WTC11 (cell line): Measurements from ENCODE around the gene ACSS3.

ENCODE experiments used
- CTCF ChIP-seq: fragments of 200-600 bp; IDR thresholded peaks from 2 replicates; pipeline ENCODE4 v1.8.0; 2022; ENCODE audit warnings: antibody characterized with exemption
- ELF4 ChIP-seq: sonication (generic); formaldehyde crosslinking; IDR thresholded peaks from 2 replicates; pipeline ENCODE4 v1.8.1; 2022; ENCODE audit warnings: low read depth, mild to moderate bottlenecking, moderate library complexity, missing genetic modification reagents
- GABPB1 ChIP-seq: sonication (generic); formaldehyde crosslinking; IDR thresholded peaks from 2 replicates; pipeline ENCODE4 v1.8.1; 2023; ENCODE audit warnings: mild to moderate bottlenecking, missing genetic modification reagents
- ZBTB21 ChIP-seq: sonication (generic); formaldehyde crosslinking; IDR thresholded peaks from 2 replicates; pipeline ENCODE4 v1.8.1; 2023; ENCODE audit warnings: mild to moderate bottlenecking, missing genetic modification reagents, borderline replicate concordance
- TF ChIP-seq, protein P1 (sequence below): sonication (generic); formaldehyde crosslinking; conservative IDR thresholded peaks from 2 replicates; pipeline ENCODE4 v1.8.1; 2022; ENCODE audit warnings: mild to moderate bottlenecking, missing genetic modification reagents
- TF ChIP-seq, protein P2 (sequence below): sonication (generic); formaldehyde crosslinking; IDR thresholded peaks from 2 replicates; pipeline ENCODE4 v1.8.0; 2022; ENCODE audit warnings: mild to moderate bottlenecking, missing genetic modification reagents
- TF ChIP-seq, protein P3 (sequence below): sonication (generic); formaldehyde crosslinking; conservative IDR thresholded peaks from 2 replicates; pipeline ENCODE4 v1.8.1; 2023; ENCODE audit warnings: mild to moderate bottlenecking, low read depth, missing genetic modification reagents, moderate library complexity

DNA sequence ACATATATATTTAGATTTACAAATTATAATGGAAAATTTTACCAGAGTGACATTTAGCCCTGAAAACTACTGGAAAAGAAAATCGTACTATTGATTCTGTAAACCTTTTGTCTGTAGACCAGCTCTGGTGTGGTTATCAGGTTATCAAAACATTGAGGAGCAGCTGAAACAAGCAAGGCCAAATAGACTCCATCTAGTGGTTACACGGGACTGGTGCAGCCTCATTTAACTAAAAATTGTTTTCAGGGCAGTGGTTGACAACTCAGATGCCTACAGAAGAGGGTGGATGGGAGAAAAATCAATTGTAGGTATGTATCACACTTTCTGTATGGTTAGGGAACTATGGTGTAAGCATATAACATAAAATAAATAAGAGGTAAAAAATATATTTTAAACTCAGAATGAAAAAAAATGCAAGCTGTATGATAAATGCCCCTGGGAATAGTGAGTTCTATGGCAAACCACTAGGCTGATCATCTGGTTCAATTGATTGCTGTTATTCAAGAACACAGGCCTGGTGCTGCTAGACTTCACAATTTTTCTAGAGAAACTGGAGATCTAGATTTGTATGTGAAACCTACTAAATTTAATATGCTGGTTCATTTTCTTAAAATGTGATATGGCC, 51.2 kb downstream of the ACSS3 start:
- peak; percentile 70 for TF ChIP-seq CTCF
- TF ChIP-seq, protein P1, sequence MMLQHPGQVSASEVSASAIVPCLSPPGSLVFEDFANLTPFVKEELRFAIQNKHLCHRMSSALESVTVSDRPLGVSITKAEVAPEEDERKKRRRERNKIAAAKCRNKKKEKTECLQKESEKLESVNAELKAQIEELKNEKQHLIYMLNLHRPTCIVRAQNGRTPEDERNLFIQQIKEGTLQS (CRISPR knock-in tag) = no peak
- TF ChIP-seq GABPB1 (CRISPR knock-in tag) = no peak
- TF ChIP-seq, protein P2, sequence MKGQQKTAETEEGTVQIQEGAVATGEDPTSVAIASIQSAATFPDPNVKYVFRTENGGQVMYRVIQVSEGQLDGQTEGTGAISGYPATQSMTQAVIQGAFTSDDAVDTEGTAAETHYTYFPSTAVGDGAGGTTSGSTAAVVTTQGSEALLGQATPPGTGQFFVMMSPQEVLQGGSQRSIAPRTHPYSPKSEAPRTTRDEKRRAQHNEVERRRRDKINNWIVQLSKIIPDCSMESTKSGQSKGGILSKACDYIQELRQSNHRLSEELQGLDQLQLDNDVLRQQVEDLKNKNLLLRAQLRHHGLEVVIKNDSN (CRISPR knock-in tag) = no peak
- TF ChIP-seq ELF4 (CRISPR knock-in tag) = no peak
- TF ChIP-seq ZBTB21 (CRISPR knock-in tag) = no peak
- TF ChIP-seq, protein P3, sequence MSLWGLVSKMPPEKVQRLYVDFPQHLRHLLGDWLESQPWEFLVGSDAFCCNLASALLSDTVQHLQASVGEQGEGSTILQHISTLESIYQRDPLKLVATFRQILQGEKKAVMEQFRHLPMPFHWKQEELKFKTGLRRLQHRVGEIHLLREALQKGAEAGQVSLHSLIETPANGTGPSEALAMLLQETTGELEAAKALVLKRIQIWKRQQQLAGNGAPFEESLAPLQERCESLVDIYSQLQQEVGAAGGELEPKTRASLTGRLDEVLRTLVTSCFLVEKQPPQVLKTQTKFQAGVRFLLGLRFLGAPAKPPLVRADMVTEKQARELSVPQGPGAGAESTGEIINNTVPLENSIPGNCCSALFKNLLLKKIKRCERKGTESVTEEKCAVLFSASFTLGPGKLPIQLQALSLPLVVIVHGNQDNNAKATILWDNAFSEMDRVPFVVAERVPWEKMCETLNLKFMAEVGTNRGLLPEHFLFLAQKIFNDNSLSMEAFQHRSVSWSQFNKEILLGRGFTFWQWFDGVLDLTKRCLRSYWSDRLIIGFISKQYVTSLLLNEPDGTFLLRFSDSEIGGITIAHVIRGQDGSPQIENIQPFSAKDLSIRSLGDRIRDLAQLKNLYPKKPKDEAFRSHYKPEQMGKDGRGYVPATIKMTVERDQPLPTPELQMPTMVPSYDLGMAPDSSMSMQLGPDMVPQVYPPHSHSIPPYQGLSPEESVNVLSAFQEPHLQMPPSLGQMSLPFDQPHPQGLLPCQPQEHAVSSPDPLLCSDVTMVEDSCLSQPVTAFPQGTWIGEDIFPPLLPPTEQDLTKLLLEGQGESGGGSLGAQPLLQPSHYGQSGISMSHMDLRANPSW = no peak
